Ishikawa (cell line): ENCODE data around the gene PPP4R2.

ENCODE experiments used
- CEBPB ChIP-seq: IDR thresholded peaks from 2 replicates; pipeline ENCODE4 v1.6.1; 2012
- CREB1 ChIP-seq: IDR thresholded peaks from 2 replicates; pipeline ENCODE4 v1.6.1; 2012; ENCODE audit warnings: low read depth
- EGR1 ChIP-seq: IDR thresholded peaks from 2 replicates; pipeline ENCODE4 v1.6.1; 2012
- EP300 ChIP-seq: IDR thresholded peaks from 2 replicates; pipeline ENCODE4 v1.6.1; 2012; ENCODE audit warnings: borderline replicate concordance
- FOXM1 ChIP-seq: IDR thresholded peaks from 2 replicates; pipeline ENCODE4 v1.6.1; 2012; ENCODE audit warnings: low read depth, borderline replicate concordance
- NFIC ChIP-seq: IDR thresholded peaks from 2 replicates; pipeline ENCODE4 v1.6.1; 2012
- RAD21 ChIP-seq: IDR thresholded peaks from 2 replicates; pipeline ENCODE4 v1.6.1; 2012; ENCODE audit warnings: low read depth
- REST ChIP-seq: IDR thresholded peaks from 2 replicates; pipeline ENCODE4 v1.6.1; 2012; ENCODE audit warnings: low read depth, mild to moderate bottlenecking
- TAF1 ChIP-seq: IDR thresholded peaks from 2 replicates; pipeline ENCODE4 v1.6.1; 2012; ENCODE audit warnings: low read depth, mild to moderate bottlenecking
- TCF12 ChIP-seq: IDR thresholded peaks from 2 replicates; pipeline ENCODE4 v1.6.1; 2012; ENCODE audit warnings: low read depth
- TEAD4 ChIP-seq: IDR thresholded peaks from 2 replicates; pipeline ENCODE4 v1.6.1; 2012
- YY1 ChIP-seq: IDR thresholded peaks from 2 replicates; pipeline ENCODE4 v1.6.1; 2012; ENCODE audit warnings: low read depth
- ZBTB7A ChIP-seq: IDR thresholded peaks from 2 replicates; pipeline ENCODE4 v1.6.1; 2012; ENCODE audit warnings: low read depth
- TF ChIP-seq, protein P1 (sequence below): IDR thresholded peaks from 2 replicates; pipeline ENCODE4 v1.6.1; 2012
- TF ChIP-seq, protein P2 (sequence below): IDR thresholded peaks from 2 replicates; pipeline ENCODE4 v1.6.1; 2012

Gene PPP4R2

GRCh38 chr3:73036694-73037591 is 40.3 kb downstream of the PPP4R2 start:
- TF ChIP-seq TCF12: no peak
- no peak for TF ChIP-seq YY1
- TF ChIP-seq, protein P1, sequence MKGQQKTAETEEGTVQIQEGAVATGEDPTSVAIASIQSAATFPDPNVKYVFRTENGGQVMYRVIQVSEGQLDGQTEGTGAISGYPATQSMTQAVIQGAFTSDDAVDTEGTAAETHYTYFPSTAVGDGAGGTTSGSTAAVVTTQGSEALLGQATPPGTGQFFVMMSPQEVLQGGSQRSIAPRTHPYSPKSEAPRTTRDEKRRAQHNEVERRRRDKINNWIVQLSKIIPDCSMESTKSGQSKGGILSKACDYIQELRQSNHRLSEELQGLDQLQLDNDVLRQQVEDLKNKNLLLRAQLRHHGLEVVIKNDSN: no peak
- no peak for TF ChIP-seq TEAD4
- TF ChIP-seq RAD21: no peak
- no peak for TF ChIP-seq TAF1
- no peak for TF ChIP-seq CREB1
- no peak for TF ChIP-seq REST
- TF ChIP-seq, protein P2, sequence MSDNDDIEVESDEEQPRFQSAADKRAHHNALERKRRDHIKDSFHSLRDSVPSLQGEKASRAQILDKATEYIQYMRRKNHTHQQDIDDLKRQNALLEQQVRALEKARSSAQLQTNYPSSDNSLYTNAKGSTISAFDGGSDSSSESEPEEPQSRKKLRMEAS: no peak
- TF ChIP-seq FOXM1: no peak
- TF ChIP-seq ZBTB7A: no peak

GRCh38 chr3:73041537-73041936 is 44.9 kb downstream of the PPP4R2 start:
- TF ChIP-seq TEAD4: no peak
- TF ChIP-seq ZBTB7A: no peak
- no peak for TF ChIP-seq TCF12
- TF ChIP-seq TAF1: no peak
- TF ChIP-seq, protein P1: no peak
- TF ChIP-seq CEBPB: no peak
- TF ChIP-seq CREB1: no peak
- TF ChIP-seq NFIC: no peak
- no peak for TF ChIP-seq FOXM1

DNA sequence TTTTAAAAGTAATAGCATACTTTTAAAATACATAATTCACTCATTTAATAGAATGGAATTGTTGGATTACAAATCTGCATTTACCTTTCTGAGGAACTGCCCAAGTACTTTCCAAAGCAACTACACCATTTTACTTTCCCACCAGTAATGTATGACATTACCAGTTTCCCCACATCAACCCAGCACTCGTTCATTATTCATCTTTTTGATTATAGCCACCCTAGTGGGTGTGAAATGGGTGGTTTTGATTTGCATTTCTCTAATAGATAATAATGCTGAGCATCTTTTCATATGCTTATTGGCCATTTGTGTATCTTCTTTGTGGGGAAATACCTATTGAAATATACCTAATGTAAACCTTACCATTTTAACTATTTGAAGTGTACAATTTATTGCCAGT is 46.8 kb downstream of the PPP4R2 start:
- TF ChIP-seq EP300: no peak
- TF ChIP-seq NFIC: no peak
- TF ChIP-seq TCF12: no peak
- no peak for TF ChIP-seq TAF1
- TF ChIP-seq, protein P1: no peak
- no peak for TF ChIP-seq REST
- TF ChIP-seq CREB1: no peak
- no peak for TF ChIP-seq FOXM1

- TF ChIP-seq TEAD4 (no peak), EP300 (no peak), CEBPB (no peak), EGR1 (no peak), ZBTB7A (no peak), RAD21 (no peak), TCF12 (no peak), CREB1 (no peak), NFIC (no peak)
- TF ChIP-seq, protein P2: no peak
Observed at GRCh38 chr3:73045391-73045790, 48.8 kb downstream of the PPP4R2 start.

GRCh38 chr3:73046195-73046594 is 49.6 kb downstream of the PPP4R2 start:
- TF ChIP-seq EP300 (no peak), FOXM1 (no peak)

GRCh38 chr3:73049319-73049718 is 52.7 kb downstream of the PPP4R2 start:
- TF ChIP-seq, protein P2: no peak
- TF ChIP-seq RAD21 (no peak), REST (no peak), EP300 (no peak), EGR1 (no peak), YY1 (no peak), TAF1 (no peak), ZBTB7A (no peak), CEBPB (no peak), CREB1 (no peak), FOXM1 (no peak), TCF12 (no peak)
- TF ChIP-seq, protein P1: no peak
